NCI-H1092 treated with DMSO at 0.1 percent for 48 hours (cell line): ENCODE results near the gene CILP2.
A peak's percentile ranks its signal among the peaks of the same experiment; 100 is the strongest.

Source experiments
- DNase-seq: peaks from one replicate; lab custom pipeline; 2025; lab: John Stamatoyannopoulos, UW

The CILP2 gene, protein sequence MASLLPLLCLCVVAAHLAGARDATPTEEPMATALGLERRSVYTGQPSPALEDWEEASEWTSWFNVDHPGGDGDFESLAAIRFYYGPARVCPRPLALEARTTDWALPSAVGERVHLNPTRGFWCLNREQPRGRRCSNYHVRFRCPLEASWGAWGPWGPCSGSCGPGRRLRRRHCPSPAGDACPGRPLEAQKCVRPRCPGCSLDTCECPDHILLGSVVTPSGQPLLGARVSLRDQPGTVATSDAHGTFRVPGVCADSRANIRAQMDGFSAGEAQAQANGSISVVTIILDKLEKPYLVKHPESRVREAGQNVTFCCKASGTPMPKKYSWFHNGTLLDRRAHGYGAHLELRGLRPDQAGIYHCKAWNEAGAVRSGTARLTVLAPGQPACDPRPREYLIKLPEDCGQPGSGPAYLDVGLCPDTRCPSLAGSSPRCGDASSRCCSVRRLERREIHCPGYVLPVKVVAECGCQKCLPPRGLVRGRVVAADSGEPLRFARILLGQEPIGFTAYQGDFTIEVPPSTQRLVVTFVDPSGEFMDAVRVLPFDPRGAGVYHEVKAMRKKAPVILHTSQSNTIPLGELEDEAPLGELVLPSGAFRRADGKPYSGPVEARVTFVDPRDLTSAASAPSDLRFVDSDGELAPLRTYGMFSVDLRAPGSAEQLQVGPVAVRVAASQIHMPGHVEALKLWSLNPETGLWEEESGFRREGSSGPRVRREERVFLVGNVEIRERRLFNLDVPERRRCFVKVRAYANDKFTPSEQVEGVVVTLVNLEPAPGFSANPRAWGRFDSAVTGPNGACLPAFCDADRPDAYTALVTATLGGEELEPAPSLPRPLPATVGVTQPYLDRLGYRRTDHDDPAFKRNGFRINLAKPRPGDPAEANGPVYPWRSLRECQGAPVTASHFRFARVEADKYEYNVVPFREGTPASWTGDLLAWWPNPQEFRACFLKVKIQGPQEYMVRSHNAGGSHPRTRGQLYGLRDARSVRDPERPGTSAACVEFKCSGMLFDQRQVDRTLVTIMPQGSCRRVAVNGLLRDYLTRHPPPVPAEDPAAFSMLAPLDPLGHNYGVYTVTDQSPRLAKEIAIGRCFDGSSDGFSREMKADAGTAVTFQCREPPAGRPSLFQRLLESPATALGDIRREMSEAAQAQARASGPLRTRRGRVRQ

DNA sequence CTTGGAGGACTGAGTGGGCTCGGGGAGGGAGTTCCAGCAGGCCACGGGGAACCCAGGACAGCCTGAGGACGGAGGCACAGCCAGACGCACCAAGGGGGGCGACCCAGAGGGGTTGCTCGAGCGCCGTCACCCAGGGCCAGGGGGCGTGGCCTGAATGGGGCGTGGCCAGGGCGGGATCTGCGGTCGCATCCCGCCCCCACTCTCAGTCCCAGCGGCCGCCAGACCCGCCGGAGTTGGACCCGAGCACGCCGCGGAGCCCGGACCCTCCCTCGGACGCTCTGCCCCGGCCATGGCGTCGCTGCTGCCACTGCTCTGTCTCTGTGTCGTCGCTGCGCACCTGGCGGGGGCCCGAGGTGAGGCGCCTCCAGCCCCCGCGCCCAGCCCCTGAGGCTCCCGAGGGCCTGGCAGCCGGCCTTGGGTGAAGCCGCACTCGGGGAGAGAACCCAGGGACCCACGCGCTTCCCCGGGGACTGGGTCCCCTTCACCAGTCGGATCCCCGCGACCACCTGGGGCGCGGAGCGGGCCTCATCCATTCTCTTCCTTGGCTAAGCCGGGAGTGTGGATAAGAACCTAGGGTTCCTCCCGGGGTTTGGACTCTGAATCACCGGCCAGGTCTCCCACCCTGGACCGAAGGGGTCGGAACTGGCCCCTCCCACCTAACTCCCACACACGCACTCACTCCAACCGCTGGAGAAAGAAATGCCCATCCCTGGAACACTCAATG is at the start of gene CILP2:
CILP2 (plus strand) TSS at position 205 of the 724 bp plus-strand sequence; CDS start at position 290, 85 bp downstream.
- no peak for DNase-seq

DNA sequence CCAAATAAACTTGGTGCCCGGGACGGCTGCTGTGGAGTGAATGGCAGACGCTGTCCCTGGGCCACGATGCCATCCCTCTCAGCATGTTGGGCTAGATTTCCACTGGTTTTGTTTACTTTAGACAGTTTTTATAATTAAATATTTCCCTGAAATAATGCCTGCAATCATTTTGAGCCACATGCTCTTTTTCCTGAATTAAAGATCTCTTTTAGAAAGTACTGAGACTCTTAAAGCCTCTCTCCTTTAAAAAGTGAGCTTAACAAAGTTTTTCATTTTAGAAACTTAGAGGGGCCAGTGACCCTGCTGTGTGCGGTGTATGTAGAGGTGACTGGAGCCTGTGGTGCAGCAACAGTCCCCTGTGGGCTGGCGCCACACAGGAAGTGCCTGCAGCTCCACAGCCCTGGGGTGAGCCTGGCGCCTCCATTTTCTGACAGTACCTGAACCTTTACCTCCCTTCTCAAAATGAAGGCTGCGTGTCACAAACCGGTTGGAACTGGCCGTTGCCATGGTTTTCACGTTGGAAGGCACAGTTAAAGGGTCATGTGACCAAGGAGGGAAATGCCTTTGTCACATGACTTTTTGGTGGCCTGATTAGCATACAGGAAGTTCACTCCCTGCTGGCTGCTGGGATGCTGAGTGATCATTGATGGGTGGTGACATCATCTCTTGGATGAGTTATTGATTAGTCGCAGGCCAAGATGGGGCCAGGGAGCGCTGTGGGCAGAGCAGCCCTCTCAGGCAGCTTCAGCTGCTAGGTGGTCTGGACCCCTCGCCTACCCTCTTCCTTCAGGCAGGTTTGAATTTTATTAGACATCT is 49.0 kb upstream of the CILP2 start:
- no peak for DNase-seq

DNA sequence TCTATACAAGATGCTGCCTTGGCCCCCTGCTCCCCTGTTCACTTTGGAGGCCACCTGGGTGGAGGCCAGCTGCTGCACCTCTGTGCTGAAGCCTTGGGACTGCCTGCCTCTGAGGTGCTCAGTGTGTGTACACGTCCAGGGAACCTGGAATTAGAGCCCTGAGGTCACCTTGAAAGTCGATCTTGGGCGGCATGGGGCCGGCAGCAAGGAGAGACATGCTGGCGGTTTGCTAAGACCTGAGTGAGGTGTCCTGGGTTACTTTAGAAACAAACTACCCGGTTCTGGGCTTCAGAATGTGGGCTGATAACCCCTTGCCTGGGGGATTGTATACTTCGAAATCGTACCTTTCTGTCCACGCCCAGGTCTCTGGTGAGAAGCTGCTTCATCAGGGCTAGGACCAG is 48.3 kb upstream of the CILP2 start:
- no peak for DNase-seq

DNA sequence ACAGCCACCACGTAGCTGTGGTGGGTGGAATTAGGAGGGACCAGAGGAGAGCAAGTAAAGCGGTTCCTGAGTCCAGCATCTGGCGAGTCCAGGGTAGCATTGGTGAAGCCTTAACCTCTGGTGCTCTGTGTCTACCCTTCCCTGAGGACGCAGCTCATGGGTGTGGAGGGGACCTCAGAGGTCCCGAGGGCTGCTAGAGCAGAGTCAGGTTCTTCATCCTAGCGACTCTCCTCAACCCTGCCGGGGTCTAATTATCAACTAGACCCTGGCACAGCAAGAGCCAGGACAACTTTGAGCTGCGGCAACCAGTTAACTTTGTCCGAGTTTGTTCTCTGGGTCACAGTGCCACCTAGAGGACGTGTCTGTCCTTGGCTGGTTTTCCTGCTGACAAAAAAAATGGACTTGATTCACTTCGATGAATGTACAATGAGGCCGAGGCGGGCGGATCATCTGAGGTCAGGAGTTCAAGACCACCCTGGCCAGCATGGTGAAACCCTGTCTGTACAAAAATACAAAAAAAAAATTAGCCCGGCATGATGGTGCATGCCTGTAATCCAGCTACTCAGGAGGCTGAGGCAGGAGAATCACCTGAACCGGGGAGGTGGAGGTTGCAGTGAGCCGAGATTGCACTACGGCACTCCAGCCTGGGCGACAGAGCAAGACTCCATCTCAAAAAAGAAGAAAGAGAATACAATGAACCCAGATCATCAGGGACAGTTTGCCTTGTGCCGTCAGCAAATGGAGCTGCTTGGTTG is 47.7 kb upstream of the CILP2 start:
- DNase-seq = peak; percentile 41

DNA sequence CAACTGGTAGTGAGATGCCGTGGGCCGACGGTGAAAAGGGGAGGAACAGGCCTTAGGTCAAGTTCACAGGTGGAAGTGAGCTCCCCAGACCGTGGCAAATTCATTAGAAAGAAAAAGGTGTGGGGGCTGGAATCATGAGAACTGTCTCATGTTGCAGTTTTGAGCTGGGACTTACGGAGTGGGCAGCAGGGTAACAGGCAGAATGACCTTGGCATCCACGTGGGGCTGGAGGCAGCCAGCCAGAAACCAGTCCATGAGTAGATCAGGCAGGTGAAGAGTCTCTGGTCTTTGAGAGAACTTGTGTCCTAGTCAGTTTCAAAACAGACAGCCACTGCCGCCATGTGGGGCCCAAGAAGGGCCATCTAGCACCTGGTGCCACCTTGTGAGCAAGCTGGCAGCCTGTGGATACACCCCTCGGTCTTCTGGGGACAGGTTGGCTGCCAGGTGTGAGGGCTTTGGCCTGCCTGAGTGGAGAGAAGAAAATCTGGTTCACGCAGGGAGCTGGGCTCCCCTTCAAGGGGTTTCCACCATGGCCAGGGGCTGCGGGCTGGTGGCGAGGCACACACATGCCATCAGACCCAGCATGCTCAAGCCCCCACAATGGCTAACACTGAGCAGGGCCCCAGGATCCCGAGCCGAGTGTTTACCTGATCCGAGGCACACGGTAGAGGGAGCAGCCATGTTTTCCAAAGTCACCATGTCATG is 46.6 kb upstream of the CILP2 start:
- DNase-seq = no peak

DNA sequence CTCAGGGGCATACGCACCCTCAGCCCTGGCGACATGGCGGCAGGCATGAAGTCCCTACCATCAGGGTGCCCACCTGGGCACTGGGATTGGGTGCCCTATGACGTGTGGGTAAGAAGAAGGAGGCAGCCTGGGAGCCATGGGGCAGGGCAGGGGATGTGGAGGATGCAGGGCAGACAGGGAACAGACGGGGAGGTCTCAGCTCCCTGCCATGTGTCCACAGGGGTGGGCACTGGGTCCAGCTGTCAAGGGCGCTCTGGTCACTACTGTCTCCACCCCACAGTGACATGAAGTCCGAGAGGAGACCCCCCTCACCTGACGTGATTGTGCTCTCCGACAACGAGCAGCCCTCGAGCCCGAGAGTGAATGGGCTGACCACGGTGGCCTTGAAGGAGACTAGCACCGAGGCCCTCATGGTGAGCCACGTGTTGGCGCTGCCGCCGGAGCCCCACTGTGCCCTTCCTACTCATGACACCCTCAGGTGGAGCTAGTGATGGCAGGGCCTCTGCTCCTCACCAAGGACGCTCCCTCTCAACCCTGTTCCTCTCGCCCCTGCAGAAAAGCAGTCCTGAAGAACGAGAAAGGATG is 45.9 kb upstream of the CILP2 start:
- DNase-seq = no peak

DNA sequence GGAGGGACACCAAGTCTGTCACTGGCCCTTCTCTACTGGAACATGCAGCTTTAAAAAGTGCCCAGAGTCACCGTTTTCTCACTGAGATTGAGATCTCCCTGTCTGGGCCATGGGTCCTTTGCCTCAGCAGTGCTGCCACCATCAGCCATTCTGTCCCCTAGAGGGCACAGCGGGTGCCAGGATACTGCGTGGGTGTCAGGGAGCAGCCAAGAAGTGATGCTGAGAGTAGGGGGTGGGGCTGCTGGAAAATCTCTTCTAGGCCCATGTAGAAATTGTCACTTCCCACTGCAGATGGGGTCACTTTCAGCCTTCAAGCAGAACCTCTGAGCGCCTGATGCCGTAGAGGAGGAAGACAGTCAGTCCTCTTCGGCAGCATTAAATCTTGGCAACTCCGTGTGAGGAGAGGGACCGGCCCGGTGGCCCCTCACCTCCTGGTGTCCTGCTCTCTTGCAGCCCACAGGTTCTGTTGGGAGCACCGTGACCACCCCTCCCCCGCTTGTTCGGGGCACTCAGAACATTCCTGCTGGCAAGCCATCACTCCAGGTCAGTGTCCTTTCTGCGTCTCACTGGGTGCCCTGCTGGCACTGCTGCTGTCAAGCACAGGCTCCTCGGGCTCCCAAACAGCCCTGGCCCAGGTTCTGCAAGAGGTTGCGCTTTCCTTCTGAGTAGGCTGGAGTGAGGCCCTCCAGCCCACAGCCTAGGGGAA is 44.1 kb upstream of the CILP2 start:
- no peak for DNase-seq

DNA sequence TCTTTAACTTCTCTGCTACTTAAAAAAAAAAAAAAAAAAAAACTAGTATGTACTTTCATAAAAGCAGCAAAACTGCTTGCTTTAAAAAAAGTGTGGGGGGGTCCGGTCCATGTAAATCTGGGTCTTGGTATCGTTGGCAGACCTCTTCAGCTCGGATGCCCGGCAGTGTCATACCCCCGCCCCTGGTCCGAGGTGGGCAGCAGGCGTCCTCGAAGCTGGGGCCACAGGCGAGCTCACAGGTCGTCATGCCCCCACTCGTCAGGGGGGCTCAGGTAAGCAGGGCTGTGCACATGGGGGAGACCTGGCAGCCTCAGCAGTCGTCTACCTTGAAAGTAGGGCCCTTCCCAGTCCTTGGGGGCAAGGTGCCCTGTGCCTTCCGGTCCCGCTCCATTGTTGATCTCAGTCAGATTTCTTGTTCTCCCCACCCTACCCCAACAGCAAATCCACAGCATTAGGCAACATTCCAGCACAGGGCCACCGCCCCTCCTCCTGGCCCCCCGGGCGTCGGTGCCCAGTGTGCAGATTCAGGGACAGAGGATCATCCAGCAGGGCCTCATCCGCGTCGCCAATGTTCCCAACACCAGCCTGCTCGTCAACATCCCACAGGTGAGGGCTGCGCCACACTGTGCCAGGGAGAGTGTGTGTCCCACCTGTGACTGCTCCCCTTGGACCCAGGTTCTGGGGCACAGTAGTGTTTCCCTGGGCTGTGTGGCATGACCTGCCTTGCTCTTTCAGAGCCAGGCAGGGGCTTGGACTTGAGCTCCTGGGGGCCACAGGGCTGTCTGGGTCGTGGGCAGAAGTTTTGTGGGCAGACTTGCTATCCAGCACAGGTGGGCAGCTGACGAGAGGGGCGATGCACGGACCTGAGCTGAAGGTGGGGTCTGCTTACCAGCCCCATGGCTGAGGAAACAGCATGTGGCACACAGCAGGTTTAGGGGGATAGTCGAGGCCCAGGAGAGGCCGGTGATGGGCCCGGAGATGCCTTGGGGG is 42.2 kb upstream of the CILP2 start:
- no peak for DNase-seq

DNA sequence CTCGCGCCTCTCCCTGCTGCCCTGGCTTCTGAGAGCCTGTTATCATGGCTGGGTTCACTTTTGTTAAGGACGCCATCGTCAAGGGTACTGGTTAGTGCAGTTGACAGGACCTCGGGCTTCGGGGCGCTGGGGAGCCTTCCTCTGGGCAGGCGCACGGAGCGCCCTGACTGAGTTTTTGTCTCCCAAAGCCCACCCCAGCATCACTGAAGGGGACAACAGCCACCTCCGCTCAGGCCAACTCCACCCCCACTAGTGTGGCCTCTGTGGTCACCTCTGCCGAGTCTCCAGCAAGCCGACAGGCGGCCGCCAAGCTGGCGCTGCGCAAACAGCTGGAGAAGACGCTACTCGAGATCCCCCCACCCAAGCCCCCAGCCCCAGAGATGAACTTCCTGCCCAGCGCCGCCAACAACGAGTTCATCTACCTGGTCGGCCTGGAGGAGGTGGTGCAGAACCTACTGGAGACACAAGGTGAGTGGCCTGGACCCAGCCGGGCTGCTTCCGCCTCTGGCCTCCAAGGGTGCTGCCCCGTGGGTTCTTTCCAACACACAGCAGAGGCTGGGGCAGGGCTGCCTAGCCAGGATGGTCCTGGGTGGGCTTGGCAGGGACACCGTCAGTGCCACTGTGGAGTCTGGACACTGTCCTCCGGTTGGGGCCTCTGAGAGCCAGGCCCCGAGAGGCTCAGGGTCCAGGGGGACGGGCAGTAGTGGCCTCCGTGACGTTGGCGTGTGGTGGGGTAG is 39.6 kb upstream of the CILP2 start:
- no peak for DNase-seq

DNA sequence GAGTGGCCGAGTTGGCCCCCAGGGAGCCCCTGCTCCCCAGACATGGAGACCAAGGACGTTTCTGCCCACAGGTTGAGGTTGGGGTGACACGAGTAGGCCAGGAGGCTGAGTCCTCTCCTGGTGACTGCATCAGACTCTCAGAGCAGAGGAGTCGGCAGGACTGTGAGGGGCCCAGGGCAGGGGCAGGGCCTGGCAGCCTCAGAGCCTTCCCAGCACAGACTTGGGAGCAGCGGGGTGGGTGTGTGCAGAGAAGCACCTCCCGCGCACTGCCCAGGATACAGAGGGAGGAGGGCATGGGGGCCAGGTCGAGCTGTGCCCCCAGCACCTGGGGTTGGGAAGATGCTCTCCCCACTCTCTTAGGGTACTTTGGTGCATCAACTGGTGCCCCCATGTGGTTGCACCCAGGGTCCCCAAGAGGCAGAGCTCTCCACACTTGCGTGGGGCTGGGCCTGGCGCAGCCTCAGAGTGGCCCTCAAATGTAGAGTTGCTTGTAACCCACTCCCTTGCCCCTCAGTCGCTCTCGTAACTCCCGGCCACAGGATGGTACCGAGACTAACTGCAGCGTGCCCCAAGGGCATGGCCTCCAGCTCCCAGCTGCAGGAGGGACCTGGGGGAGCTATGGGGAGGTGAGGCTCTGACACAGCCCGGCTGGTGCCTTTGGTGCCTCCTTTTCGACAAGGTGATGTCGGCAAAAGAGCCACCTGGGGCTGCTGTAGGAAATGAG is 38.6 kb upstream of the CILP2 start:
- no peak for DNase-seq

DNA sequence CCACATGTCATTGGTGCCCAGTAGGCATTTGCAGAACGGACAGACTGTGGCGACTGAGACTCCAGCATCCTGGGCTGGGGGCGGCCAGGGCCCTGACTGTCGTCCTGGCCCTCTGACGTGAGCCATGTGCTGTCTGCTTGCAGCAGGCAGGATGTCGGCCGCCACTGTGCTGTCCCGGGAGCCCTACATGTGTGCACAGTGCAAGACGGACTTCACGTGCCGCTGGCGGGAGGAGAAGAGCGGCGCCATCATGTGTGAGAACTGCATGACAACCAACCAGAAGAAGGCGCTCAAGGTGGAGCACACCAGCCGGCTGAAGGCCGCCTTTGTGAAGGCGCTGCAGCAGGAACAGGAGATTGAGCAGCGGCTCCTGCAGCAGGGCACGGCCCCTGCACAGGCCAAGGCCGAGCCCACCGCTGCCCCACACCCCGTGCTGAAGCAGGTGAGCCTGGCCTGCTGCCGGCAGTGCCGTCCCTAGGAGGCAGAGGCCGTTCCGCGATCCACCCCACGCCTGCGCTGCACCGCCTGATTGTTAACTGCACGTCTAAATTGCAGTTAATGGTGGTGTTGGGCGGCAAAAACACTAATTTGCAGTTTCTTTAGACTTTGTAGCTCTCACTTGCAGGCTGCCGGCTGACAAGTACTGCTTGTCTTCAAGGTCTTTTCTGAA is 37.0 kb upstream of the CILP2 start:
- DNase-seq = no peak

DNA sequence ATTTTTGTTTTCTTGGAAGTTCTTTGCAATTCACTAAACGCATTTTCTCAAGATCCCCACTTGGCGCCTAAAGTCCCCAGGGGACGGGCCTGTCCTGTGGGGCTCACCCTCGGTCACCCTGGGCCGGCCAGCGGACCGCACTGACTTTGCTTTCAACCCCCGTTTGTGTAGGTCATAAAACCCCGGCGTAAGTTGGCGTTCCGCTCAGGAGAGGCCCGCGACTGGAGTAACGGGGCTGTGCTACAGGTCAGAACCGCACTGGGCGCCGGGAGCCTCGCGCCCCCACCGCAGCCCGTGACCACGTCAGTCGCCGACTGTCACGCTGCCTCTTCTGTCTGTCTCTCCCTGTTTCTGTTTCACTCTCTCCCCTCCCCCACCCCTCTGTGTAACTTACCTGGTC is 36.3 kb upstream of the CILP2 start:
- no peak for DNase-seq

DNA sequence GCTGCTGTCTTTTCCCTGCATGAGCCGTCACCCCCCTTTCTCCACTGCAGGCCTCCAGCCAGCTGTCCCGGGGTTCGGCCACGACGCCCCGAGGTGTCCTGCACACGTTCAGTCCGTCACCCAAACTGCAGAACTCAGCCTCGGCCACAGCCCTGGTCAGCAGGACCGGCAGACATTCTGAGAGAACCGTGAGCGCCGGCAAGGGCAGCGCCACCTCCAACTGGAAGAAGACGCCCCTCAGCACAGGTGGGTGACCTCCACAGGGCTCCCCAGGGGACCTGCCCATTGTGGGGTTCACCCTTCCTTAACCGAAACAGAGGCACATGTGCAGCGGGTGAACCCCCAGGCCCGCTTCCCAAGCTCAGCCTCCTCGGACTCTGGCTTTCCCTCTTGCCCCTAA is 35.8 kb upstream of the CILP2 start:
- no peak for DNase-seq

DNA sequence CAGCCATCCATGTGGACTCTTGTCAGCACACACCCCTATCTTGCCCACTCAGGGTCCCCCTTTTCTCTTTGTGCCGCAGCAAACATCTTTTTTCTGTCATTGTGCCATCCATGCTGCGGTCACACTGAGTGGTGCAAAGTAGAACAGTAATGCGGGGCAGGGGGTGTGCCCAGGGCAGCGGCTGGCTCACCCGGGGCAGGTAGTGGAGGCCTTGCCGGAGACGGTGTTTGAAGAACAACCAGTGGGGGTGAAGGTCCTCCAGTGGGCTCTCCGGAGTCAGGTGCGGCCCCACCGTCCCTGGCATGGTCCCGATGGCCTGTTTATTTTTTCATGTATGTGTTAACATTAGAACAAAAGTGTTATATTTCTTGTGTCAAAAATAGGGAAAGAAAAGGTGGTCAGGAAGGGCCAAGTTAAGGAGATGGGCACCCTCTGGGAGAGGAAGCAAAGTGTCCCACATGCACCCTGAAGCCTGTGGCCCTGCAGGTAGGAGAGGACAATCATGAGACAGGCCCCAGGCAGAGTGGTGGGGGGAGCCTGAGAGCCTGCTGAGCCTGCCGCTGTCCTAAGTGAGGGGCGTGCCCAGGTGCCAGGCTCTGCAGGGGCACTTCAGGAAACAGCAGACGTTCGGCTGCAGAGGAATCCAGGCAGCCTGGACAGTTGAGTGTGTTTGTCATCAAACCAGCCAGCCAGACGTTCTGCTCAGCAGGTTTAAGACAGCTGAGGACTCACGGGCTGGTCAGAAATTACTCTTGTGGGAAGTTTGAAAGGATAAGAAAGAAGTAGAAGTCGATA is 35.1 kb upstream of the CILP2 start:
- no peak for DNase-seq
